Breast epithelium (tissue), 3 donors: ENCODE measurements around the gene PLEKHO2.

Experiments
- POLR2A ChIP-seq: fragments of 450-650 bp; IDR thresholded peaks from one replicate; pipeline ENCODE4 v1.6.1; 2016; ENCODE audit warnings: antibody characterized with exemption, mild to moderate bottlenecking, moderate library complexity
- POLR2AphosphoS5 ChIP-seq, 3 donors: sonication (generic); formaldehyde crosslinking; IDR thresholded peaks; one replicate each; pipeline ENCODE4 v1.6.1; 2017; ENCODE audit warnings: antibody characterized with exemption in 3 of 3
- TF ChIP-seq, protein P1 (sequence below), 3 donors: fragments of 450-650 bp; IDR thresholded peaks; one replicate each; pipeline ENCODE4 v1.5.1; 2016 to 2017; ENCODE audit warnings: antibody characterized with exemption in 3 of 3, mild to moderate bottlenecking in 3 of 3, moderate library complexity in 3 of 3

DNA sequence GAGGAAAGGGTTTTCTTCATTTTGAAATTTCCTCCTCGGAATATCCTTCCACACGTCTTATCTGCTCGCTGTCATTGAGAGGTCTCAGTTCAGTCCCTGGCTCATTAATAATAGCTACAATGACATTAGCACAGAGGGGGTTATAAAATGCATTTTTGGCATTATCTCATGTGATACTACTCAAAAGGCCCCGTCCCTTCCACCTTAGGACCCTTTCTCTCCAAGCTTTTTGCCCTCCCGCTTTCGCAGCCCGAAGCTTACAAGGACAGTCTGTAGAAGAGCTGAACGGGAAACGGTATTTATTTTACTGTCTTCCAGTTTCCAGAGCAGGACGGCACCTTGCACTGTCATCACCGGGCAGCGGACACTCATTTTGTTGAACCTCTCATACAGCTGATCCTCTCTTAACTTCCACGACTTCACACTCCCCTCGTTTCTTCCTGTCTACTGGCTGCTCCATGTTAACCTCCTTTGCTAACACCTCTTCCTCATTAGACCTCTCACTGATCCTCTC is 5.6 kb upstream of the PLEKHO2 start:
- TF ChIP-seq, protein P1, sequence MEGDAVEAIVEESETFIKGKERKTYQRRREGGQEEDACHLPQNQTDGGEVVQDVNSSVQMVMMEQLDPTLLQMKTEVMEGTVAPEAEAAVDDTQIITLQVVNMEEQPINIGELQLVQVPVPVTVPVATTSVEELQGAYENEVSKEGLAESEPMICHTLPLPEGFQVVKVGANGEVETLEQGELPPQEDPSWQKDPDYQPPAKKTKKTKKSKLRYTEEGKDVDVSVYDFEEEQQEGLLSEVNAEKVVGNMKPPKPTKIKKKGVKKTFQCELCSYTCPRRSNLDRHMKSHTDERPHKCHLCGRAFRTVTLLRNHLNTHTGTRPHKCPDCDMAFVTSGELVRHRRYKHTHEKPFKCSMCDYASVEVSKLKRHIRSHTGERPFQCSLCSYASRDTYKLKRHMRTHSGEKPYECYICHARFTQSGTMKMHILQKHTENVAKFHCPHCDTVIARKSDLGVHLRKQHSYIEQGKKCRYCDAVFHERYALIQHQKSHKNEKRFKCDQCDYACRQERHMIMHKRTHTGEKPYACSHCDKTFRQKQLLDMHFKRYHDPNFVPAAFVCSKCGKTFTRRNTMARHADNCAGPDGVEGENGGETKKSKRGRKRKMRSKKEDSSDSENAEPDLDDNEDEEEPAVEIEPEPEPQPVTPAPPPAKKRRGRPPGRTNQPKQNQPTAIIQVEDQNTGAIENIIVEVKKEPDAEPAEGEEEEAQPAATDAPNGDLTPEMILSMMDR (IDR thresholded peaks at IDR 0.05), result no peak
- TF ChIP-seq POLR2A (no peak), POLR2AphosphoS5 (IDR thresholded peaks at IDR 0.05) (no peak)
